ENCODE data around the gene BABAM2. TPM values are rescaled to one million over a fixed set of nuclear protein-coding genes. Genes with fewer than 3 reads are reported as not detected.

BABAM2 gene
- total RNA-seq, 1 experiment from 2014 or later = 57.6 TPM

GRCh38 chr2:28282861-28283646 lies 392.5 kb downstream of the BABAM2 start:
- no TSS peak for BruUV-seq (replicated peaks)
- ChIA-PET CTCF (interaction anchor here (1.1 to 1.5 kb wide), 2 partner anchors 45 to 507 kb away, joined by 3 to 5 read pairs; no protein-coding TSS in a partner anchor), POLR2A (interaction anchor here (0.6 to 4.6 kb wide), 13 partner anchors 8 to 393 kb away, joined by 4 to 26 read pairs (median 6); partner anchors contain the start of genes BABAM2, FOSL2 and RBKS)
- intact Hi-C loops (cut with micrococcal nuclease) = no loop called here
- H3K27me3 Mint-ChIP-seq (ENCODE audit: insufficient read depth, unreplicated experiment) = no peaks in the 10 kb centered on the region
- TF ChIP-seq, protein P1, sequence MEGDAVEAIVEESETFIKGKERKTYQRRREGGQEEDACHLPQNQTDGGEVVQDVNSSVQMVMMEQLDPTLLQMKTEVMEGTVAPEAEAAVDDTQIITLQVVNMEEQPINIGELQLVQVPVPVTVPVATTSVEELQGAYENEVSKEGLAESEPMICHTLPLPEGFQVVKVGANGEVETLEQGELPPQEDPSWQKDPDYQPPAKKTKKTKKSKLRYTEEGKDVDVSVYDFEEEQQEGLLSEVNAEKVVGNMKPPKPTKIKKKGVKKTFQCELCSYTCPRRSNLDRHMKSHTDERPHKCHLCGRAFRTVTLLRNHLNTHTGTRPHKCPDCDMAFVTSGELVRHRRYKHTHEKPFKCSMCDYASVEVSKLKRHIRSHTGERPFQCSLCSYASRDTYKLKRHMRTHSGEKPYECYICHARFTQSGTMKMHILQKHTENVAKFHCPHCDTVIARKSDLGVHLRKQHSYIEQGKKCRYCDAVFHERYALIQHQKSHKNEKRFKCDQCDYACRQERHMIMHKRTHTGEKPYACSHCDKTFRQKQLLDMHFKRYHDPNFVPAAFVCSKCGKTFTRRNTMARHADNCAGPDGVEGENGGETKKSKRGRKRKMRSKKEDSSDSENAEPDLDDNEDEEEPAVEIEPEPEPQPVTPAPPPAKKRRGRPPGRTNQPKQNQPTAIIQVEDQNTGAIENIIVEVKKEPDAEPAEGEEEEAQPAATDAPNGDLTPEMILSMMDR (IDR thresholded peaks at IDR 0.05; ENCODE audit: unreplicated experiment) = no peak
- no peaks in the 10 kb centered on the region for H3K9me3 Mint-ChIP-seq (ENCODE audit: unreplicated experiment)
- peak overlapping the region; percentile 61 for H3K27ac Mint-ChIP-seq (ENCODE audit: low read depth, unreplicated experiment)
- no peak overlapping the region for H3K4me3 Mint-ChIP-seq (ENCODE audit: unreplicated experiment)
- no peak for DNase-seq (ENCODE audit: unreplicated experiment)
- peaks cover 13% of the 10 kb centered on the region for H3K4me1 Mint-ChIP-seq (ENCODE audit: insufficient read depth, unreplicated experiment)
- H3K36me3 Mint-ChIP-seq (ENCODE audit: insufficient read depth, unreplicated experiment) = peaks cover 6% of the 10 kb centered on the region

DNA sequence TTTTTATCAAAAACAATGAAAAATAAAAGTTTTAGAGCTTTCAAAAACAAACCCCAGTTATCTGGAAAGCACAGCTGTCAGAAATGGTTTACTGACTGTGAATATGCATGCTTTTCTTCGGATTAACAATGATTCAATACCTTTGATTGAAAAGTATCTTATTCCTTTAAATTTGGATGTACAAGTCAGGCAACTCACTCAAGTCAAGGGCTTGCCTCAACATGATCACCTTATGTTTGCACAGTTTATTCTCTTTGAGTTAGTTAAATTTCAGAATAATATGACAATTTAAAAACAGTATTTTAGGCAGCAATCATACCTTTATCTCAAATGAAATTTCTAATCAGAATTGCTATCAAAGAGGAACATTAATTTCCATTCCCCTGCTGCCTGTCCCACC lies 393.3 kb downstream of the BABAM2 start:
- POLR2A ChIA-PET = interaction anchor here (0.6 to 4.6 kb wide), 15 partner anchors 9 to 394 kb away, joined by 3 to 26 read pairs (median 5); partner anchors contain the start of genes BABAM2 and RBKS
- Mint-ChIP-seq H3K27me3 (ENCODE audit: insufficient read depth, unreplicated experiment) (no peaks in the 10 kb centered on the region), H3K4me1 (ENCODE audit: insufficient read depth, unreplicated experiment) (peaks cover 11% of the 10 kb centered on the region), H3K4me3 (ENCODE audit: unreplicated experiment) (no peak overlapping the region), H3K27ac (ENCODE audit: low read depth, unreplicated experiment) (peak overlapping the region; percentile 61), H3K36me3 (ENCODE audit: insufficient read depth, unreplicated experiment) (peaks cover 6% of the 10 kb centered on the region), H3K9me3 (ENCODE audit: unreplicated experiment) (no peaks in the 10 kb centered on the region)
- intact Hi-C loops (cut with micrococcal nuclease) = no loop called here
- CTCF ChIA-PET = no interaction called here
- DNase-seq (ENCODE audit: unreplicated experiment) = no peak
- no TSS peak for BruUV-seq (replicated peaks)
- TF ChIP-seq, protein P1 (IDR thresholded peaks at IDR 0.05; ENCODE audit: unreplicated experiment) = no peak

DNA sequence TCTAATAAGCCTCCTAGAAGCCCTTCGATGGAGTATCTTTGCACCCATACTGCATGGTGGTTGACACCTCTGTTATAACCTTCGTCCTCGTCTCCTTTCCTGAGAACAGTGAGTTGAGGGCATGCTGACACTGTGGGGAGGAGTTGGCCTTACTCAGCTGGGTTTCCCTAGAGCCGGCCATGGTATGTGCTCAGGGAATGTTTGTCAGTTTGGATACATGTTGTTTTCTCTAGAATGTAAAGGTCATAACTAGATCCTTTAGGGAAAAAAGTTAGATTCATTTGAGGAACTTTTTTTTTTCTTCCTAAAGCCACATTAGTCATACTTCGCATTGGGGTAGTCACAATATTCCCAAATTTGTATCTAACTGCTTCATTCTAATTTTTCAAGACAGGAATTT lies 396.1 kb downstream of the BABAM2 start:
- no peak overlapping the region for H3K4me3 Mint-ChIP-seq (ENCODE audit: unreplicated experiment)
- ChIA-PET POLR2A (interaction anchor here (0.7 to 1.2 kb wide), 3 partner anchors 12 to 106 kb away, joined by 3 to 4 read pairs (median 3); no protein-coding TSS in a partner anchor), CTCF (no interaction called here)
- peak overlapping the region; percentile 87 for H3K27ac Mint-ChIP-seq (ENCODE audit: low read depth, unreplicated experiment)
- BruUV-seq (replicated peaks) = no TSS peak
- intact Hi-C loops (cut with micrococcal nuclease) = no loop called here
- H3K27me3 Mint-ChIP-seq (ENCODE audit: insufficient read depth, unreplicated experiment) = no peaks in the 10 kb centered on the region
- H3K4me1 Mint-ChIP-seq (ENCODE audit: insufficient read depth, unreplicated experiment) = peaks cover 11% of the 10 kb centered on the region
- TF ChIP-seq, protein P1 (IDR thresholded peaks at IDR 0.05; ENCODE audit: unreplicated experiment) = no peak
- H3K9me3 Mint-ChIP-seq (ENCODE audit: unreplicated experiment) = no peaks in the 10 kb centered on the region
- no peak for DNase-seq (ENCODE audit: unreplicated experiment)
- peaks cover 6% of the 10 kb centered on the region for H3K36me3 Mint-ChIP-seq (ENCODE audit: insufficient read depth, unreplicated experiment)

- Mint-ChIP-seq H3K9me3 (ENCODE audit: unreplicated experiment) (no peaks in the 10 kb centered on the region), H3K36me3 (ENCODE audit: insufficient read depth, unreplicated experiment) (peaks cover 1% of the 10 kb centered on the region), H3K4me3 (ENCODE audit: unreplicated experiment) (no peak overlapping the region), H3K27ac (ENCODE audit: low read depth, unreplicated experiment) (peak overlapping the region; percentile 87), H3K4me1 (ENCODE audit: insufficient read depth, unreplicated experiment) (peaks cover 11% of the 10 kb centered on the region), H3K27me3 (ENCODE audit: insufficient read depth, unreplicated experiment) (no peaks in the 10 kb centered on the region)
- TF ChIP-seq, protein P1 (IDR thresholded peaks at IDR 0.05; ENCODE audit: unreplicated experiment) = no peak
- intact Hi-C loops (cut with micrococcal nuclease) = no loop called here
- BruUV-seq (replicated peaks) = no TSS peak
- CTCF ChIA-PET = no interaction called here
- peak; percentile 11 for DNase-seq (ENCODE audit: unreplicated experiment)
- POLR2A ChIA-PET = interaction anchor here (0.7 to 1.2 kb wide), 2 partner anchors 11 to 18 kb away, joined by 3 to 4 read pairs; no protein-coding TSS in a partner anchor
Observed at GRCh38 chr2:28287256-28287915, 396.9 kb downstream of the BABAM2 start.

All from MCF 10A (cell line).